Heart left ventricle (tissue), 16 donors: ENCODE measurements around the gene APC2. TPM values are rescaled to one million over a fixed set of nuclear protein-coding genes. Genes with fewer than 3 reads are reported as not detected.
A peak's percentile ranks its signal among the peaks of the same experiment; 100 is the strongest.

Source experiments
- ATAC-seq, 4 donors: fragments of 200-7000 bp; cut with Tn5 transposase; one replicate each; pipeline ENCODE4 v1.9.1; 2020 to 2022; ENCODE audit warnings: moderate library complexity in 4 of 4, mild to moderate bottlenecking in 3 of 4, moderate number of reproducible peaks in 1 of 4
- DNase-seq, 5 donors: peaks; one replicate each; pipeline ENCODE4 v3.0.0-alpha.2; 2020
- H3K27ac ChIP-seq, 12 donors: fragments of 200-600 bp; sonication (generic) in 4 of 12; one replicate each; pipeline versions ENCODE4 v1.5.0 to v1.8.0; 2016 to 2022; ENCODE audit warnings: mild to moderate bottlenecking in 2 of 12
- H3K27me3 ChIP-seq, 9 donors: fragments of 200-600 bp; sonication (generic) in 2 of 9; one replicate each; pipeline versions ENCODE4 v1.5.1 to v1.8.0; 2016 to 2022; ENCODE audit warnings: mild to moderate bottlenecking in 3 of 9
- H3K36me3 ChIP-seq, 9 donors: fragments of 200-600 bp; sonication (generic) in 2 of 9; one replicate each; pipeline versions ENCODE4 v1.5.0 to v1.8.0; 2018 to 2022; ENCODE audit warnings: mild to moderate bottlenecking in 2 of 9
- H3K4me1 ChIP-seq, 12 donors: fragments of 200-600 bp; sonication (generic) in 4 of 12; one replicate each; pipeline versions ENCODE4 v1.5.0 to v1.8.0; 2016 to 2022; ENCODE audit warnings: mild to moderate bottlenecking in 3 of 12
- H3K4me3 ChIP-seq, 12 donors: fragments of 200-600 bp; sonication (generic) in 4 of 12; one replicate each; pipeline versions ENCODE4 v1.5.0 to v1.8.0; 2017 to 2022; ENCODE audit warnings: mild to moderate bottlenecking in 9 of 12, moderate library complexity in 4 of 12
- H3K9me3 ChIP-seq, 12 donors: fragments of 200-600 bp; sonication (generic) in 4 of 12; one replicate each; pipeline versions ENCODE4 v1.5.0 to v1.8.0; 2016 to 2022; ENCODE audit warnings: mild to moderate bottlenecking in 1 of 12
- CTCF ChIP-seq, 12 donors: fragments of 200-600 bp; sonication (generic) in 4 of 12; IDR thresholded peaks; one replicate each; pipeline versions ENCODE4 v1.5.0 to v1.8.0; 2018 to 2022; ENCODE audit warnings: antibody characterized with exemption in 12 of 12, mild to moderate bottlenecking in 5 of 12
- POLR2A ChIP-seq, 2 donors: fragments of 450-650 bp; IDR thresholded peaks; one replicate each; pipeline ENCODE4 v1.6.1; 2017; ENCODE audit warnings: antibody characterized with exemption in 2 of 2, mild to moderate bottlenecking in 2 of 2, moderate library complexity in 2 of 2
- WGBS, 4 donors: extraction: QIAGEN DNeasy Blood & Tissue Kit in 2 of 4; methylation state at CpG; one replicate each; pipeline versions ENCODE4 v1.1.5 to v1.1.7; 2013 to 2018; 5-methylcytosine and 5-hydroxymethylcytosine counted together
- intact Hi-C, 10 donors: fragments of 100-400 bp; cut with DNase I; formaldehyde crosslinking; loops; one replicate each; pipeline versions ENCODE4 v1.11.1 to v1.14.2; 2022
- polyA plus RNA-seq, 2 donors: library from polyadenylated mRNA; stranded (reverse); fragments of 200-250 nt; gene quantifications; one replicate each; pipeline ENCODE4 v1.2.3, GENCODE V29; 2013
- total RNA-seq, 9 donors: library from RNA; depleted of rRNA in 2 of 9; stranded (reverse); fragments of >200 nt in 2 of 9; fragmentation: NEBNext Ultra II Directional in 3 of 9; extraction: Animal tissue kit (Norgen Biotek cat#: 25700) in 3 of 9; gene quantifications; one replicate each; pipeline versions ENCODE4 v1.1.0 to v1.2.4, GENCODE V29; 2016 to 2023
- donor health status: ischemic (EF 13 %, LVEDD 7.1; RV severe dilation, severe dysfunction).
- donor health status: healthy with polysubstance abuse.
- donor health status: DM: no; HTN: yes; CAD: no.
- donor health status: DM: no; HTN: no; CAD: no.
- donor health status: ischemic (EF 25% LVEDD 6.9; RV normal size, moderate dysfunction).
- donor health status: ischemic (EF 25% LVEDD 5.7; RV mildly dilated, moderate dysfunction).
- donor health status: healthy.
- donor health status: DM: yes; HTN: yes; CAD: no.
- donor health status: ischemic (EF 35%, LVEDD 5.7; RV mildly dilated, moderate dysfunction).
- donor health status: nonischemic (EF 11% LVEDD 7.7; RV severe dilation, severe dysfunction).
- donor health status: DM: yes; HTN: yes; CAD: no.
- donor health status: PGD.
- donor health status: ischemic (EF 29% LVEDD 5.4; RV normal size, mild dysfunction).
- donor health status: nonischemic (EF 23%, LVEDD 6.1; RV moderate dilation, normal function).

The APC2 gene
- total and polyA plus RNA-seq, 11 donors = 0.04 to 0.72 (median 0.11) TPM; not detected in 1

- WGBS, 4 donors = 64 to 70% (median 67%) methylated on average over 12 of the region's 12 CpGs
- Histone ChIP-seq H3K36me3 (no peaks in the 10 kb centered on the region), H3K27ac (no peak overlapping the region), H3K9me3 (no peaks in the 10 kb centered on the region), H3K27me3 (peaks cover 0 to 13% (median 0%) of the 10 kb centered on the region in 9 donors), H3K4me1 (peaks cover 3 to 29% (median 14%) of the 10 kb centered on the region in 12 donors), H3K4me3 (peak overlapping the region in 2 of 12 donors; percentile 62 to 70)
- TF ChIP-seq CTCF (IDR thresholded peaks at IDR 0.05) (no peak), POLR2A (IDR thresholded peaks at IDR 0.05) (no peak)
- no peak for ATAC-seq
- DNase-seq = no peak
- intact Hi-C loops = loop anchor here in 1 of 10 donors (2.0 kb wide), 1 partner anchor 161 kb away; the partner anchor contains the start of gene TCF3
Measured at GRCh38 chr19:1491849-1492170, 41.9 kb downstream of the APC2 start.

GRCh38 chr19:1492474-1493006 lies 42.6 kb downstream of the APC2 start:
- Histone ChIP-seq H3K9me3 (no peaks in the 10 kb centered on the region), H3K27me3 (peaks cover 0 to 13% (median 0%) of the 10 kb centered on the region in 9 donors), H3K36me3 (no peaks in the 10 kb centered on the region), H3K27ac (no peak overlapping the region), H3K4me1 (peaks cover 3 to 29% (median 14%) of the 10 kb centered on the region in 12 donors), H3K4me3 (no peak overlapping the region)
- intact Hi-C loops = no loop called here
- WGBS, 4 donors = 72 to 76% (median 74%) methylated on average over 6 to 10 of the region's 10 CpGs
- no peak for ATAC-seq
- TF ChIP-seq CTCF (IDR thresholded peaks at IDR 0.05) = no peak
- no peak for TF ChIP-seq POLR2A (IDR thresholded peaks at IDR 0.05)
- DNase-seq = no peak

- ATAC-seq (no peak), DNase-seq (no peak)
- H3K36me3 ChIP-seq = no peaks in the 10 kb centered on the region
- intact Hi-C loops = no loop called here
- peaks cover 0 to 15% (median 4%) of the 10 kb centered on the region in 9 donors for H3K27me3 ChIP-seq
- H3K4me3 ChIP-seq = no peak overlapping the region
- H3K27ac ChIP-seq = no peak overlapping the region
- H3K4me1 ChIP-seq = peaks cover 3 to 29% (median 14%) of the 10 kb centered on the region in 12 donors
- WGBS, 4 donors = 60 to 75% (median 67%) methylated on average over 15 of the region's 15 CpGs
- no peaks in the 10 kb centered on the region for H3K9me3 ChIP-seq
- TF ChIP-seq CTCF (IDR thresholded peaks at IDR 0.05) = no peak
- TF ChIP-seq POLR2A (IDR thresholded peaks at IDR 0.05) = no peak
Measured at GRCh38 chr19:1494115-1494815, 44.3 kb downstream of the APC2 start.

GRCh38 chr19:1495051-1495798 lies 45.3 kb downstream of the APC2 start:
- 80 to 88% (median 86%) methylated on average over 28 to 37 of the region's 37 CpGs for WGBS, 4 donors
- ATAC-seq = no peak
- DNase-seq = no peak
- no peaks in the 10 kb centered on the region for H3K9me3 ChIP-seq
- H3K4me3 ChIP-seq = no peak overlapping the region
- no peak for TF ChIP-seq POLR2A (IDR thresholded peaks at IDR 0.05)
- H3K4me1 ChIP-seq = peaks cover 0 to 20% (median 6%) of the 10 kb centered on the region in 12 donors
- H3K27me3 ChIP-seq = peaks cover 0 to 15% (median 4%) of the 10 kb centered on the region in 9 donors
- H3K27ac ChIP-seq = no peak overlapping the region
- intact Hi-C loops = no loop called here
- no peaks in the 10 kb centered on the region for H3K36me3 ChIP-seq
